Lower leg skin (tissue), 4 donors: Measurements from ENCODE around the gene RFC4. TPM values are rescaled to one million over a fixed set of nuclear protein-coding genes. Genes with fewer than 3 reads are reported as not detected.

Source experiments
- DNase-seq, 2 donors: peaks; one replicate each; pipeline ENCODE4 v3.0.0-alpha.2; 2019; ENCODE audit warnings: low spot score in 2 of 2
- H3K4me3 ChIP-seq: fragments of 200-600 bp; sonication (generic); 2 replicates; pipeline ENCODE4 v1.5.1; 2017; ENCODE audit warnings: mild to moderate bottlenecking, low read depth; ENCODE audit not compliant: poor library complexity, severe bottlenecking
- POLR2A ChIP-seq, 2 donors: fragments of 450-650 bp; IDR thresholded peaks; one replicate each; pipeline ENCODE4 v1.6.1; 2016 to 2017; ENCODE audit warnings: antibody characterized with exemption in 2 of 2, mild to moderate bottlenecking in 1 of 2, moderate library complexity in 1 of 2
- WGBS, 2 donors: methylation state at CpG; one replicate each; pipeline ENCODE4 v1.1.5; 2018; 5-methylcytosine and 5-hydroxymethylcytosine counted together
- intact Hi-C: fragments of 100-400 bp; cut with DNase I; formaldehyde crosslinking; loops from one replicate; pipeline ENCODE4 v1.15.0; 2023; ENCODE audit warnings: low total_unique reads
- total RNA-seq, 4 donors: library from RNA; depleted of rRNA; stranded (reverse); fragments of >200 nt; gene quantifications; one replicate each; pipeline ENCODE4 v1.1.0, GENCODE V29; 2016
- TF ChIP-seq, protein P1 (sequence below), 3 donors: fragments of 450-650 bp; IDR thresholded peaks; one replicate each; pipeline ENCODE4 v1.5.1; 2016; ENCODE audit warnings: antibody characterized with exemption in 3 of 3, mild to moderate bottlenecking in 3 of 3, moderate library complexity in 2 of 3

Gene RFC4
- total RNA-seq, 4 donors from 2014 or later: 6.3 to 14.0 (median 10.5) TPM

DNA sequence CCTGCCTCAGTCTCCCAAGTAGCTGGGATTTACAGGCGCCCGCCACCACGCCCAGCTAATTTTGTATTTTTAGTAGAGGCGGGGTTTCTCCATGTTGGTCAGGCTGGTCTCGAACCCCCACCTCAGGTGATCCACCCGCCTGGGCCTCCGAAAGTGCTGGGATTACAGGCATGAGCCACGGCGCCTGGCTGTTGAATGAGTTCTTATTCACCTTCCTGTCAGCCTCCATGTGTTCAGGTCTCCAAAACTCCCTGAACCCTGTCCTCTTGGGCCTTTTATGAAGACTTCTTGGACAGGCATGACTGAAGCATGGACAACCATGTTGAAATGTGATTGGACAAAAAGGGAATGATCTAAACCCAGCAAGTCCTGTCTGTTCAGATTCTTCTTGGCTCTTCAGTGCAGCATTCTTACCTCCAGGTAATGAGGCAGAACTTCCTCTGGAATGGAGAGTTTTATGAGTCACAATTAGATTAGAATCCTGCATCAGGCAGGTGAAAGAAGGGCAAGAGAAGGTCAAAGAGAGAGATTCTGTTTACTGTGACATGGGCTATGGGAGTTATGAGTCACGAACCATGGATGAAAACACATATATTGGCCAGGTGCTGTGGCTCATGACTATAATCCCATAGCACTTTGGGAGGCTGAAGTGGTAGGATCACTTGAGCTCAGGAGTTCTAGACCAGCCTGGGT is 46.0 kb downstream of the RFC4 start:
- no peak overlapping the region for H3K4me3 ChIP-seq
- TF ChIP-seq POLR2A (IDR thresholded peaks at IDR 0.05): no peak
- TF ChIP-seq, protein P1, sequence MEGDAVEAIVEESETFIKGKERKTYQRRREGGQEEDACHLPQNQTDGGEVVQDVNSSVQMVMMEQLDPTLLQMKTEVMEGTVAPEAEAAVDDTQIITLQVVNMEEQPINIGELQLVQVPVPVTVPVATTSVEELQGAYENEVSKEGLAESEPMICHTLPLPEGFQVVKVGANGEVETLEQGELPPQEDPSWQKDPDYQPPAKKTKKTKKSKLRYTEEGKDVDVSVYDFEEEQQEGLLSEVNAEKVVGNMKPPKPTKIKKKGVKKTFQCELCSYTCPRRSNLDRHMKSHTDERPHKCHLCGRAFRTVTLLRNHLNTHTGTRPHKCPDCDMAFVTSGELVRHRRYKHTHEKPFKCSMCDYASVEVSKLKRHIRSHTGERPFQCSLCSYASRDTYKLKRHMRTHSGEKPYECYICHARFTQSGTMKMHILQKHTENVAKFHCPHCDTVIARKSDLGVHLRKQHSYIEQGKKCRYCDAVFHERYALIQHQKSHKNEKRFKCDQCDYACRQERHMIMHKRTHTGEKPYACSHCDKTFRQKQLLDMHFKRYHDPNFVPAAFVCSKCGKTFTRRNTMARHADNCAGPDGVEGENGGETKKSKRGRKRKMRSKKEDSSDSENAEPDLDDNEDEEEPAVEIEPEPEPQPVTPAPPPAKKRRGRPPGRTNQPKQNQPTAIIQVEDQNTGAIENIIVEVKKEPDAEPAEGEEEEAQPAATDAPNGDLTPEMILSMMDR (IDR thresholded peaks at IDR 0.05): no peak
- intact Hi-C loops: no loop called here
- DNase-seq: no peak
- WGBS, 2 donors: 88 to 89% methylated on average over 10 of the region's 10 CpGs

DNA sequence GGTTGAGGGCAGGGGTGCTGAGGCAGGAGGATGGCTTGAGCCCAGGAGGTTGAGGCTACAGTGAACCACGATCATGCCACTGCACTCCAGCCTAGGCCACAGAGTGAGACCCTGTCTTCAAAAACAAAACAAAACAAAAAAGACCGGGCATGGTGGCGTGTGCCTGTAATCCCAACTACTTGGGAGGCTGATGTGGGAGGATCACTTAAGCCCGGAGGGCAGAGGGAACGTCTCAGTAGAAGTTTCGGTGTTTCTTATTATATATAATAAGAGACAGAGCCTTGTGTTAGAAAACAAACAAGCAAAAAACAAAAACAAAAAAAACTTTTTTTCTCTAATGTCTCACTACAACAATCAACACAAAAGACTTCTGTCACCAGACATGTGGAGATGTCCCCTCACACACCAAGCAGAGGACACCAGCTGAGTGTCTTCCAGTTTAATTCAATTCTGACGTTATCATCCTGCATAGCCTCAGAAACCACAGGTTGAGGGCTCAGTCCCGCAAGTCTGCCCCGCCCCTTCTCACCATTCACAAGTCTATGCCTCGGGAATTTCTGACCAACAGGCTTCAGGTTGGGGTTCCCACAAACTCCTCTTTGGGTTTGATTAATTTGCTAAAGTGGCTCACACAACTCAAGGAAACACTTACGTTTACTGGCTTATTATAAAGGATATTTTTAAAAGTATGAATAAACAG is 46.9 kb downstream of the RFC4 start:
- no peak overlapping the region for H3K4me3 ChIP-seq
- WGBS, 2 donors: 79 to 83% methylated on average over 11 of the region's 11 CpGs
- no peak for DNase-seq
- TF ChIP-seq POLR2A (IDR thresholded peaks at IDR 0.05): no peak
- TF ChIP-seq, protein P1 (IDR thresholded peaks at IDR 0.05): no peak
- intact Hi-C loops: loop anchor here (10.0 kb wide), 1 partner anchor 145 kb away; the partner anchor contains the start of gene AHSG

DNA sequence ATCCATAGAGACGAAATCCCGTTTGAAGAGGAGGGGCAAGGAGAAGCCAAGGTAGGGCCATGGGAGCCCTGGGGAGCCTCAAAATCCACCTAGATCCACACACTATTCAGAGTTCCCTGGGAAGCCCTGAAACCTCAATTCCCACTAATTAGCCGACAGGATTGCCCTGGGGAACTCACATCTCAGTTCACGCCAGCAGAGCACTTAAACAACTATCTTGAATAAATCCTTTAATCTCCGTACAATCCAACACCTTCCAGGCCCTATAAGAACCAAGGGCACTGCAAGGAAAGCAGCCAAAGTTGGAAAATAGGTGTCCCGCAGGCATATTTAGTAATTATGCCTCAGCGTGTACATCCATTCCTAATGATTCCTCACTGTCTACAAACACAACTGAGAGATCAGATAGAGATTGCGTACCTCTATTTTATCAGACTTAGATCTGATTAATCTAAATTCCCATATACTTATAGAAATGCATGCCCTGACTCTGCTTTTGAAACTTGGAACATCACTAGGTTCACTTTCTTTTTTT is 48.5 kb downstream of the RFC4 start:
- H3K4me3 ChIP-seq: no peak overlapping the region
- TF ChIP-seq, protein P1 (IDR thresholded peaks at IDR 0.05): no peak
- TF ChIP-seq POLR2A (IDR thresholded peaks at IDR 0.05): no peak
- intact Hi-C loops: loop anchor here (10.0 kb wide), 1 partner anchor 143 kb away; the partner anchor contains the start of gene AHSG
- WGBS, 2 donors: 46 to 47% methylated on average over 8 of the region's 8 CpGs
- DNase-seq: no peak

DNA sequence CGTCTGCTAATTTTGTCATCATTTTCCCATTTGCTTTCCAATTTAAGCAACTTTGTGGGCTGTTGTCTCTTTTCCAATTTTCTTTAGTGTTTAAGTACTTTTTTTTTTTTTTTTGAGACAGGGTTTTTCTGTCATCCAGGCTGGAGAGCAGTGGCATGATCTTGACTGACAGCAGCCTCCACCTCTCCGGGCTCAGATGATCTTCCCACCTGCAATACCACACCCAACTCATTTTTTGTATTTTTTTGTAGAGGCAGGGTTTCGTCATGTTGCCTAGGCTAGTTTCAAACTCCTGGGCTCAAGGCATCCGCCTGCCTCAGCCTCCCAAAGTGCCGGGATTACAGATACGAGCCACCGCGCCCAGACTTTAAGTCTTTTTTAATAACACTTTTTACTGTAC is 49.1 kb downstream of the RFC4 start:
- H3K4me3 ChIP-seq: no peak overlapping the region
- intact Hi-C loops: loop anchor here (10.0 kb wide), 1 partner anchor 142 kb away; the partner anchor contains the start of gene AHSG
- TF ChIP-seq, protein P1 (IDR thresholded peaks at IDR 0.05): no peak
- TF ChIP-seq POLR2A (IDR thresholded peaks at IDR 0.05): no peak
- no peak for DNase-seq
- 49 to 59% methylated on average over 8 of the region's 8 CpGs for WGBS, 2 donors

DNA sequence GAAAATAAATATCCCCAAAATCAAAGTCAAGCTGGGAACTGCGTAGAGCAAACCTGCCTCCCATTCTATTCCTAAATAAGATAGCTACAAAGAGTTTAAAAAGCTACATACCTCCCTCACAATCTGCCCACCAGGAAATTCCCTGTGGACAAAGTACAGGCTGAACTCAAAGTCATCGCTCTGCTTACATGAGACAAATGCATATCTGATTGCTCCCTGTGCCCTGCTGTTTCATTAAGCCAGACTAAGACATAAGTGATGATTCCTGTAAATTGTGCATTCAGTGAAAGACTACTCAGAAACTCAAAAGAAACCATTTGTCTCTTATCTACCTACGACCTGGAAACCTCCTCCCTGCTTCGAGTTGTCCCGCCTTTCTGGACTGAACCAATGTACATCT is 51.4 kb downstream of the RFC4 start:
- DNase-seq: no peak
- TF ChIP-seq, protein P1 (IDR thresholded peaks at IDR 0.05): no peak
- TF ChIP-seq POLR2A (IDR thresholded peaks at IDR 0.05): no peak
- H3K4me3 ChIP-seq: no peak overlapping the region
- WGBS, 2 donors: 89 to 91% methylated on average over 5 of the region's 5 CpGs
- intact Hi-C loops: loop anchor here (10.0 kb wide), 1 partner anchor 140 kb away; the partner anchor contains the start of gene AHSG
